ENCODE measurements around the gene PEAK3. TPM values are rescaled to one million over a fixed set of nuclear protein-coding genes. Genes with fewer than 3 reads are reported as not detected.

Gene PEAK3
- total and polyA plus RNA-seq, 9 of the 15 experiments (the other 6 are each of a cell fraction or from before 2014, with no cell fraction given) = 0.07 to 0.40 TPM; not detected in 7

GRCh38 chr19:2236314-2237050, 45.5 kb downstream of the PEAK3 start, which contains the start of the genes PLEKHJ1 and SF3A2 (continued):
- TF ChIP-seq, protein P1, sequence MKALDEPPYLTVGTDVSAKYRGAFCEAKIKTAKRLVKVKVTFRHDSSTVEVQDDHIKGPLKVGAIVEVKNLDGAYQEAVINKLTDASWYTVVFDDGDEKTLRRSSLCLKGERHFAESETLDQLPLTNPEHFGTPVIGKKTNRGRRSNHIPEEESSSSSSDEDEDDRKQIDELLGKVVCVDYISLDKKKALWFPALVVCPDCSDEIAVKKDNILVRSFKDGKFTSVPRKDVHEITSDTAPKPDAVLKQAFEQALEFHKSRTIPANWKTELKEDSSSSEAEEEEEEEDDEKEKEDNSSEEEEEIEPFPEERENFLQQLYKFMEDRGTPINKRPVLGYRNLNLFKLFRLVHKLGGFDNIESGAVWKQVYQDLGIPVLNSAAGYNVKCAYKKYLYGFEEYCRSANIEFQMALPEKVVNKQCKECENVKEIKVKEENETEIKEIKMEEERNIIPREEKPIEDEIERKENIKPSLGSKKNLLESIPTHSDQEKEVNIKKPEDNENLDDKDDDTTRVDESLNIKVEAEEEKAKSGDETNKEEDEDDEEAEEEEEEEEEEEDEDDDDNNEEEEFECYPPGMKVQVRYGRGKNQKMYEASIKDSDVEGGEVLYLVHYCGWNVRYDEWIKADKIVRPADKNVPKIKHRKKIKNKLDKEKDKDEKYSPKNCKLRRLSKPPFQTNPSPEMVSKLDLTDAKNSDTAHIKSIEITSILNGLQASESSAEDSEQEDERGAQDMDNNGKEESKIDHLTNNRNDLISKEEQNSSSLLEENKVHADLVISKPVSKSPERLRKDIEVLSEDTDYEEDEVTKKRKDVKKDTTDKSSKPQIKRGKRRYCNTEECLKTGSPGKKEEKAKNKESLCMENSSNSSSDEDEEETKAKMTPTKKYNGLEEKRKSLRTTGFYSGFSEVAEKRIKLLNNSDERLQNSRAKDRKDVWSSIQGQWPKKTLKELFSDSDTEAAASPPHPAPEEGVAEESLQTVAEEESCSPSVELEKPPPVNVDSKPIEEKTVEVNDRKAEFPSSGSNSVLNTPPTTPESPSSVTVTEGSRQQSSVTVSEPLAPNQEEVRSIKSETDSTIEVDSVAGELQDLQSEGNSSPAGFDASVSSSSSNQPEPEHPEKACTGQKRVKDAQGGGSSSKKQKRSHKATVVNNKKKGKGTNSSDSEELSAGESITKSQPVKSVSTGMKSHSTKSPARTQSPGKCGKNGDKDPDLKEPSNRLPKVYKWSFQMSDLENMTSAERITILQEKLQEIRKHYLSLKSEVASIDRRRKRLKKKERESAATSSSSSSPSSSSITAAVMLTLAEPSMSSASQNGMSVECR (CRISPR knock-in tag; IDR thresholded peaks at IDR 0.05) = peak; percentile 93
- TF ChIP-seq ZNF23 (CRISPR knock-in tag; IDR thresholded peaks at IDR 0.05) (no peak), ZNF354B (CRISPR knock-in tag; IDR thresholded peaks at IDR 0.05) (no peak), ZNF124 (CRISPR knock-in tag; IDR thresholded peaks at IDR 0.05) (no peak), ZNF121 (CRISPR knock-in tag; conservative IDR thresholded peaks at IDR 0.05) (no peak), CREBBP (IDR thresholded peaks at IDR 0.05; ENCODE audit: low read depth, low read length) (no peak), BCL6 (CRISPR knock-in tag; IDR thresholded peaks at IDR 0.05) (no peak), STAG1 (CRISPR knock-in tag; IDR thresholded peaks at IDR 0.05; ENCODE audit: borderline replicate concordance) (peak; percentile 95), SMC3 (conservative IDR thresholded peaks at IDR 0.05; ENCODE audit: insufficient read depth, low read depth, low read length) (peak; percentile 94), POLR2G (IDR thresholded peaks at IDR 0.05; ENCODE audit: low read depth, low read length) (peak; percentile 95), LCOR (CRISPR knock-in tag; IDR thresholded peaks at IDR 0.05) (peak; percentile 70), HMG20A (CRISPR knock-in tag; conservative IDR thresholded peaks at IDR 0.05) (no peak)
- TF ChIP-seq, protein P2, sequence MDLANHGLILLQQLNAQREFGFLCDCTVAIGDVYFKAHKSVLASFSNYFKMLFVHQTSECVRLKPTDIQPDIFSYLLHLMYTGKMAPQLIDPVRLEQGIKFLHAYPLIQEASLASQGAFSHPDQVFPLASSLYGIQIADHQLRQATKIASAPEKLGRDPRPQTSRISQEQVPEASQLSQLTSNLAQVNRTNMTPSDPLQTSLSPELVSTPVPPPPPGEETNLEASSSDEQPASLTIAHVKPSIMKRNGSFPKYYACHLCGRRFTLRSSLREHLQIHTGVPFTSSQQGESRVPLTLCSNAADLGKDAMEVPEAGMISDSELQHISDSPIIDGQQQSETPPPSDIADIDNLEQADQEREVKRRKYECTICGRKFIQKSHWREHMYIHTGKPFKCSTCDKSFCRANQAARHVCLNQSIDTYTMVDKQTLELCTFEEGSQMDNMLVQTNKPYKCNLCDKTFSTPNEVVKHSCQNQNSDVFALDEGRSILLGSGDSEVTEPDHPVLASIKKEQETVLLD (IDR thresholded peaks at IDR 0.05) = peak; percentile 98
- TF ChIP-seq, protein P3, sequence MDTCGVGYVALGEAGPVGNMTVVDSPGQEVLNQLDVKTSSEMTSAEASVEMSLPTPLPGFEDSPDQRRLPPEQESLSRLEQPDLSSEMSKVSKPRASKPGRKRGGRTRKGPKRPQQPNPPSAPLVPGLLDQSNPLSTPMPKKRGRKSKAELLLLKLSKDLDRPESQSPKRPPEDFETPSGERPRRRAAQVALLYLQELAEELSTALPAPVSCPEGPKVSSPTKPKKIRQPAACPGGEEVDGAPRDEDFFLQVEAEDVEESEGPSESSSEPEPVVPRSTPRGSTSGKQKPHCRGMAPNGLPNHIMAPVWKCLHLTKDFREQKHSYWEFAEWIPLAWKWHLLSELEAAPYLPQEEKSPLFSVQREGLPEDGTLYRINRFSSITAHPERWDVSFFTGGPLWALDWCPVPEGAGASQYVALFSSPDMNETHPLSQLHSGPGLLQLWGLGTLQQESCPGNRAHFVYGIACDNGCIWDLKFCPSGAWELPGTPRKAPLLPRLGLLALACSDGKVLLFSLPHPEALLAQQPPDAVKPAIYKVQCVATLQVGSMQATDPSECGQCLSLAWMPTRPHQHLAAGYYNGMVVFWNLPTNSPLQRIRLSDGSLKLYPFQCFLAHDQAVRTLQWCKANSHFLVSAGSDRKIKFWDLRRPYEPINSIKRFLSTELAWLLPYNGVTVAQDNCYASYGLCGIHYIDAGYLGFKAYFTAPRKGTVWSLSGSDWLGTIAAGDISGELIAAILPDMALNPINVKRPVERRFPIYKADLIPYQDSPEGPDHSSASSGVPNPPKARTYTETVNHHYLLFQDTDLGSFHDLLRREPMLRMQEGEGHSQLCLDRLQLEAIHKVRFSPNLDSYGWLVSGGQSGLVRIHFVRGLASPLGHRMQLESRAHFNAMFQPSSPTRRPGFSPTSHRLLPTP (IDR thresholded peaks at IDR 0.05; ENCODE audit: borderline replicate concordance, extremely low read depth, insufficient read length) = no peak
- TF ChIP-seq, protein P4, sequence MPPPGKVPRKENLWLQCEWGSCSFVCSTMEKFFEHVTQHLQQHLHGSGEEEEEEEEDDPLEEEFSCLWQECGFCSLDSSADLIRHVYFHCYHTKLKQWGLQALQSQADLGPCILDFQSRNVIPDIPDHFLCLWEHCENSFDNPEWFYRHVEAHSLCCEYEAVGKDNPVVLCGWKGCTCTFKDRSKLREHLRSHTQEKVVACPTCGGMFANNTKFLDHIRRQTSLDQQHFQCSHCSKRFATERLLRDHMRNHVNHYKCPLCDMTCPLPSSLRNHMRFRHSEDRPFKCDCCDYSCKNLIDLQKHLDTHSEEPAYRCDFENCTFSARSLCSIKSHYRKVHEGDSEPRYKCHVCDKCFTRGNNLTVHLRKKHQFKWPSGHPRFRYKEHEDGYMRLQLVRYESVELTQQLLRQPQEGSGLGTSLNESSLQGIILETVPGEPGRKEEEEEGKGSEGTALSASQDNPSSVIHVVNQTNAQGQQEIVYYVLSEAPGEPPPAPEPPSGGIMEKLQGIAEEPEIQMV (tag; conservative IDR thresholded peaks at IDR 0.05; ENCODE audit: low read depth) = peak; percentile 79
- TF ChIP-seq, protein P5, sequence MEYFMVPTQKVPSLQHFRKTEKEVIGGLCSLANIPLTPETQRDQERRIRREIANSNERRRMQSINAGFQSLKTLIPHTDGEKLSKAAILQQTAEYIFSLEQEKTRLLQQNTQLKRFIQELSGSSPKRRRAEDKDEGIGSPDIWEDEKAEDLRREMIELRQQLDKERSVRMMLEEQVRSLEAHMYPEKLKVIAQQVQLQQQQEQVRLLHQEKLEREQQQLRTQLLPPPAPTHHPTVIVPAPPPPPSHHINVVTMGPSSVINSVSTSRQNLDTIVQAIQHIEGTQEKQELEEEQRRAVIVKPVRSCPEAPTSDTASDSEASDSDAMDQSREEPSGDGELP (CRISPR knock-in tag; IDR thresholded peaks at IDR 0.05; ENCODE audit: borderline replicate concordance) = peak; percentile 82
